HG02884 (cell line): ENCODE measurements around the gene MTFP1.
A peak's percentile ranks its signal among the peaks of the same experiment; 100 is the strongest.
"Not testable (repeated sequence)": the region's sequence is repeated elsewhere in the genome, so short reads cannot be mapped to it uniquely, and the experiment has no call there.

Experiments used
- ATAC-seq: cut with Tn5 transposase; IDR thresholded peaks from one replicate; pipeline ENCODE4 v1.9.1; 2021; ENCODE audit warnings: mild to moderate bottlenecking, moderate library complexity; ENCODE audit not compliant: unreplicated experiment

The MTFP1 gene

GRCh38 chr22:30425616-30426387, at the start of gene MTFP1:
Gene MTFP1, plus strand, starts transcription at chr22:30425768. Its CDS starts 112 bp downstream, at chr22:30425880.
- ATAC-seq = no peak

GRCh38 chr22:30380011-30380410, 45.6 kb upstream of the MTFP1 start:
- no peak for ATAC-seq

- no peak for ATAC-seq
Measured at GRCh38 chr22:30381264-30381663, 44.3 kb upstream of the MTFP1 start.

GRCh38 chr22:30382340-30382739, 43.2 kb upstream of the MTFP1 start:
- no peak for ATAC-seq

- no peak for ATAC-seq
Measured at GRCh38 chr22:30383061-30383460, 42.5 kb upstream of the MTFP1 start.

- ATAC-seq = no peak
Measured at GRCh38 chr22:30385942-30386341, 39.6 kb upstream of the MTFP1 start.

GRCh38 chr22:30386608-30386959, 39.0 kb upstream of the MTFP1 start:
- no peak for ATAC-seq

GRCh38 chr22:30386960-30387827, 38.4 kb upstream of the MTFP1 start, which contains the start of gene RNF215:
Gene RNF215, minus strand, starts transcription at chr22:30387411. Its CDS starts 98 bp downstream, at chr22:30387313.
- peak; percentile 63 for ATAC-seq

GRCh38 chr22:30390974-30391691, 34.4 kb upstream of the MTFP1 start:
- no peak for ATAC-seq

- ATAC-seq = no peak
Measured at GRCh38 chr22:30392661-30393321, 32.8 kb upstream of the MTFP1 start.

GRCh38 chr22:30393322-30393680, 32.3 kb upstream of the MTFP1 start:
- no peak for ATAC-seq

- no peak for ATAC-seq
Measured at GRCh38 chr22:30393885-30394284, 31.7 kb upstream of the MTFP1 start.

- ATAC-seq = no peak
Measured at GRCh38 chr22:30396871-30397655, 28.5 kb upstream of the MTFP1 start, which contains the start of gene SEC14L2. Gene SEC14L2, plus strand, starts transcription at chr22:30397018. Its CDS starts 99 bp downstream, at chr22:30397117.

- ATAC-seq = no peak
Measured at GRCh38 chr22:30397656-30398635, 27.6 kb upstream of the MTFP1 start.

GRCh38 chr22:30398685-30399680, 26.6 kb upstream of the MTFP1 start:
- no peak for ATAC-seq

GRCh38 chr22:30399718-30400117, 25.9 kb upstream of the MTFP1 start:
- ATAC-seq = no peak

- ATAC-seq = no peak
Measured at GRCh38 chr22:30400159-30400558, 25.4 kb upstream of the MTFP1 start.

- ATAC-seq = not testable (repeated sequence)
Measured at GRCh38 chr22:30401024-30401423, 24.5 kb upstream of the MTFP1 start.
